SK-N-SH (cell line): ENCODE measurements around the gene RPH3AL. TPM values are rescaled to one million over a fixed set of nuclear protein-coding genes. Genes with fewer than 3 reads are reported as not detected.

Experiments
- CTCF ChIA-PET: fragments of 300-600, 350-600 bp; formaldehyde crosslinking; extraction: SDS; loops from one replicate; lab custom pipeline; 2021; lab: Yijun Ruan, JAX
- POLR2A ChIA-PET: fragments of 350-600 bp; sonication (Branson Sonifier 250); formaldehyde crosslinking; extraction: SDS; loops from one replicate; lab custom pipeline; 2020; ENCODE audit warnings: antibody characterized with exemption, inconsistent platforms; lab: Yijun Ruan, JAX
- DNase-seq: peaks from one replicate; pipeline ENCODE4 v3.0.0; 2012
- H2AFZ ChIP-seq: fragments of 200-600 bp; sonication (generic); 2 replicates; pipeline ENCODE4 v1.8.1; 2016; ENCODE audit warnings: antibody characterized with exemption, mild to moderate bottlenecking, low read depth
- H3F3A ChIP-seq: fragments of 200-600 bp; sonication (generic); replicated peaks from 2 replicates; pipeline ENCODE3; 2016; ENCODE audit warnings: antibody characterized with exemption, mild to moderate bottlenecking; ENCODE audit not compliant: insufficient read depth
- H3K27ac ChIP-seq, 2 experiments: fragments of 200-500 bp in 1 of 2; fragments of 200-600 bp in 1 of 2; sonication (Bioruptor generic) in 1 of 2; sonication (generic), shearing (Covaris generic) in 1 of 2; 2 replicates each; pipeline versions ENCODE4 v1.5.1 to v1.6.1; 2014 to 2016; ENCODE audit warnings: low read depth in 2 of 2, inconsistent platforms in 1 of 2, low read length in 1 of 2, mild to moderate bottlenecking in 1 of 2, mixed read lengths in 1 of 2
- H3K27me3 ChIP-seq: fragments of 200-600 bp; sonication (generic), shearing (Covaris generic); 2 replicates; pipeline ENCODE4 v1.6.1; 2016; ENCODE audit warnings: mixed run types; ENCODE audit not compliant: insufficient read depth
- H3K36me3 ChIP-seq, 2 experiments: fragments of 200-500 bp in 1 of 2; fragments of 200-600 bp in 1 of 2; sonication (Bioruptor generic) in 1 of 2; sonication (generic) in 1 of 2; replicated peaks in 1 of 2; 2 replicates each; pipeline versions ENCODE3 to v1.5.1; 2014 to 2016; ENCODE audit warnings: low read length in 1 of 2, mild to moderate bottlenecking in 1 of 2; ENCODE audit not compliant: insufficient read depth in 2 of 2, control insufficient read depth in 1 of 2
- H3K4me1 ChIP-seq, 2 experiments: fragments of 200-500 bp in 1 of 2; fragments of 200-600 bp in 1 of 2; sonication (Bioruptor generic) in 1 of 2; sonication (generic), shearing (Covaris generic) in 1 of 2; 2 replicates each; pipeline versions ENCODE4 v1.5.1 to v1.6.1; 2014 to 2016; ENCODE audit warnings: low read depth in 1 of 2, low read length in 1 of 2, mixed run types in 1 of 2; ENCODE audit not compliant: insufficient read depth in 2 of 2, control insufficient read depth in 1 of 2
- H3K4me2 ChIP-seq: fragments of 200-600 bp; sonication (generic), shearing (Covaris generic); 2 replicates; pipeline ENCODE4 v1.6.1; 2017; ENCODE audit warnings: mixed run types
- H3K4me3 ChIP-seq, 2 experiments: fragments of 200-500 bp in 1 of 2; fragments of 200-600 bp in 1 of 2; sonication (Bioruptor generic) in 1 of 2; sonication (generic), shearing (Covaris generic) in 1 of 2; 2 replicates each; pipeline versions ENCODE4 v1.5.1 to v1.8.1; 2014 to 2016; ENCODE audit warnings: low read depth in 2 of 2, inconsistent platforms in 1 of 2, low read length in 1 of 2, mild to moderate bottlenecking in 1 of 2, mixed read lengths in 1 of 2, moderate library complexity in 1 of 2
- H3K79me2 ChIP-seq: fragments of 200-600 bp; sonication (generic); 2 replicates; pipeline ENCODE4 v1.8.1; 2017; ENCODE audit warnings: mild to moderate bottlenecking; ENCODE audit not compliant: insufficient read depth
- H3K9ac ChIP-seq: fragments of 200-600 bp; sonication (generic); 2 replicates; pipeline ENCODE4 v1.6.1; 2017; ENCODE audit warnings: mixed run types
- H3K9me2 ChIP-seq: fragments of 200-600 bp; sonication (generic); 2 replicates; pipeline ENCODE4 v1.6.1; 2017; ENCODE audit warnings: mixed run types
- H3K9me3 ChIP-seq: fragments of 200-600 bp; sonication (generic); 2 replicates; pipeline ENCODE4 v1.6.1; 2017; ENCODE audit warnings: mixed run types, mild to moderate bottlenecking, moderate library complexity
- H4K20me1 ChIP-seq: fragments of 200-600 bp; sonication (generic); 2 replicates; pipeline ENCODE4 v1.6.1; 2017; ENCODE audit warnings: mild to moderate bottlenecking, mixed run types; ENCODE audit not compliant: insufficient read depth
- ELF1 ChIP-seq: IDR thresholded peaks from 2 replicates; pipeline ENCODE4 v1.4.0; 2012
- EP300 ChIP-seq, 2 experiments: IDR thresholded peaks; 2 replicates each; pipeline versions ENCODE4 v1.4.0 to v1.6.1; 2012; ENCODE audit warnings: borderline replicate concordance in 1 of 2, low read depth in 1 of 2, low read length in 1 of 2
- FOSL2 ChIP-seq: IDR thresholded peaks from 2 replicates; pipeline ENCODE4 v1.4.0; 2012; ENCODE audit warnings: low read depth, mild to moderate bottlenecking, moderate library complexity, borderline replicate concordance
- FOXJ3 ChIP-seq: sonication (generic); formaldehyde crosslinking; IDR thresholded peaks from 2 replicates; pipeline ENCODE4 v1.5.1; 2020; ENCODE audit warnings: mild to moderate bottlenecking, missing genetic modification reagents
- GATA2 ChIP-seq: sonication (generic); formaldehyde crosslinking; IDR thresholded peaks from 2 replicates; pipeline ENCODE4 v1.5.0; 2020; ENCODE audit warnings: mild to moderate bottlenecking, missing genetic modification reagents
- IRF3 ChIP-seq: fragments of 150-350 bp; IDR thresholded peaks from 2 replicates; pipeline ENCODE4 v1.6.1; 2016; ENCODE audit warnings: mild to moderate bottlenecking, low read depth, low read length
- MEF2A ChIP-seq: IDR thresholded peaks from 2 replicates; pipeline ENCODE4 v1.4.0; 2012; ENCODE audit warnings: low read depth, borderline replicate concordance
- MXI1 ChIP-seq: IDR thresholded peaks from 2 replicates; pipeline ENCODE4 v1.6.1; 2012; ENCODE audit warnings: mild to moderate bottlenecking, low read depth, low read length, improper control_type of control experiment
- NFIC ChIP-seq: IDR thresholded peaks from 2 replicates; pipeline ENCODE4 v1.4.0; 2012; ENCODE audit warnings: borderline replicate concordance
- NRF1 ChIP-seq: IDR thresholded peaks from 2 replicates; pipeline ENCODE4 v1.6.1; 2012; ENCODE audit warnings: low read depth, mild to moderate bottlenecking, low read length
- RAD21 ChIP-seq: IDR thresholded peaks from 2 replicates; pipeline ENCODE4 v1.6.1; 2012; ENCODE audit warnings: mild to moderate bottlenecking, low read length
- RCOR1 ChIP-seq: fragments of 150-350 bp; IDR thresholded peaks from 2 replicates; pipeline ENCODE4 v1.6.1; 2017; ENCODE audit warnings: antibody characterized with exemption, low read length
- RXRA ChIP-seq: IDR thresholded peaks from 2 replicates; pipeline ENCODE4 v1.4.0; 2012; ENCODE audit warnings: low read depth, mild to moderate bottlenecking, borderline replicate concordance
- SMC3 ChIP-seq: IDR thresholded peaks from 2 replicates; pipeline ENCODE4 v1.6.1; 2012; ENCODE audit warnings: low read depth, low read length, improper control_type of control experiment
- TAF1 ChIP-seq: IDR thresholded peaks from 2 replicates; pipeline ENCODE4 v1.6.1; 2012; ENCODE audit warnings: low read depth, mild to moderate bottlenecking, low read length, moderate library complexity, borderline replicate concordance
- TCF12 ChIP-seq: IDR thresholded peaks from 2 replicates; pipeline ENCODE4 v1.4.0; 2012
- TEAD4 ChIP-seq: IDR thresholded peaks from 2 replicates; pipeline ENCODE4 v1.4.0; 2012; ENCODE audit warnings: mild to moderate bottlenecking, borderline replicate concordance; ENCODE audit not compliant: insufficient read depth
- USF1 ChIP-seq: IDR thresholded peaks from 2 replicates; pipeline ENCODE4 v1.4.0; 2012; ENCODE audit warnings: low read depth, borderline replicate concordance
- YY1 ChIP-seq: IDR thresholded peaks from 2 replicates; pipeline ENCODE4 v1.4.0; 2012; ENCODE audit warnings: low read depth, mild to moderate bottlenecking
- ZBTB33 ChIP-seq: IDR thresholded peaks from 2 replicates; pipeline ENCODE4 v1.4.0; 2012; ENCODE audit warnings: low read depth, borderline replicate concordance
- WGBS: methylation state at CpG from one replicate; pipeline ENCODE4 v1.1.6; 2017; ENCODE audit warnings: low lambda C conversion rate; 5-methylcytosine and 5-hydroxymethylcytosine counted together
- polyA plus RNA-seq, 3 experiments: library from polyadenylated mRNA; depleted of rRNA; stranded (reverse); fragments of >200 nt; gene quantifications; 2 replicates each; pipeline ENCODE4 v1.2.3, GENCODE V29; 2012

Gene RPH3AL
- polyA plus RNA-seq, 1 of the 3 experiments (the other 2 are of a cell fraction), result 2.9 TPM

- CTCF ChIA-PET, result no interaction called here
- H3K36me3 ChIP-seq, result no peaks in the 10 kb centered on the region
- no peaks in the 10 kb centered on the region for H3K27me3 ChIP-seq
- H3K27ac ChIP-seq, result no peak overlapping the region
- WGBS, result 70% methylated on average over 5 of the region's 5 CpGs
- H2AFZ ChIP-seq, result no peak overlapping the region
- H3K9me2 ChIP-seq, result no peaks in the 10 kb centered on the region
- no peaks in the 10 kb centered on the region for H4K20me1 ChIP-seq
- H3K4me1 ChIP-seq, result peaks cover 0 to 13% of the 10 kb centered on the region in 2 experiments; a peak in 1 of 4 replicates
- no peak overlapping the region for H3K4me3 ChIP-seq
- H3F3A ChIP-seq, result no peaks in the 10 kb centered on the region
- no peak overlapping the region for H3K4me2 ChIP-seq
- H3K9ac ChIP-seq, result no peak overlapping the region
- H3K79me2 ChIP-seq, result no peaks in the 10 kb centered on the region
- no peaks in the 10 kb centered on the region for H3K9me3 ChIP-seq
- DNase-seq, result no peak
- POLR2A ChIA-PET, result no interaction called here
- TF ChIP-seq GATA2 (CRISPR knock-in tag) (no peak), TCF12 (no peak), MEF2A (no peak), SMC3 (no peak), RAD21 (no peak), RXRA (no peak), TEAD4 (no peak), FOSL2 (no peak), EP300 (IDR thresholded peaks at IDR 0.05; ENCODE audit: borderline replicate concordance in 1 of 2, low read depth in 1 of 2, low read length in 1 of 2) (no peak), MXI1 (no peak), ELF1 (no peak), FOXJ3 (CRISPR knock-in tag) (no peak), ZBTB33 (no peak), NRF1 (no peak), TAF1 (no peak), IRF3 (no peak), NFIC (no peak), YY1 (no peak), RCOR1 (no peak), USF1 (no peak)
- TF ChIP-seq, all 33 proteins: peak for 0
Measured at GRCh38 chr17:347309-347899, 5.2 kb downstream of the RPH3AL start.
